Stimulated activated CD8-positive, alpha-beta memory T cell treated with anti-CD3 and anti-CD28 coated beads, Interleukin-7, amount 100 ng/mL, for 1 hour (primary cell): Measurements from ENCODE around the gene SMAD3.
A peak's percentile ranks its signal among the peaks of the same experiment; 100 is the strongest.

ENCODE experiments used
- DNase-seq, 2 donors: peaks; one replicate each; pipeline ENCODE4 v3.0.0-alpha.2; 2020; ENCODE audit warnings: low read depth in 2 of 2

The SMAD3 gene

DNA sequence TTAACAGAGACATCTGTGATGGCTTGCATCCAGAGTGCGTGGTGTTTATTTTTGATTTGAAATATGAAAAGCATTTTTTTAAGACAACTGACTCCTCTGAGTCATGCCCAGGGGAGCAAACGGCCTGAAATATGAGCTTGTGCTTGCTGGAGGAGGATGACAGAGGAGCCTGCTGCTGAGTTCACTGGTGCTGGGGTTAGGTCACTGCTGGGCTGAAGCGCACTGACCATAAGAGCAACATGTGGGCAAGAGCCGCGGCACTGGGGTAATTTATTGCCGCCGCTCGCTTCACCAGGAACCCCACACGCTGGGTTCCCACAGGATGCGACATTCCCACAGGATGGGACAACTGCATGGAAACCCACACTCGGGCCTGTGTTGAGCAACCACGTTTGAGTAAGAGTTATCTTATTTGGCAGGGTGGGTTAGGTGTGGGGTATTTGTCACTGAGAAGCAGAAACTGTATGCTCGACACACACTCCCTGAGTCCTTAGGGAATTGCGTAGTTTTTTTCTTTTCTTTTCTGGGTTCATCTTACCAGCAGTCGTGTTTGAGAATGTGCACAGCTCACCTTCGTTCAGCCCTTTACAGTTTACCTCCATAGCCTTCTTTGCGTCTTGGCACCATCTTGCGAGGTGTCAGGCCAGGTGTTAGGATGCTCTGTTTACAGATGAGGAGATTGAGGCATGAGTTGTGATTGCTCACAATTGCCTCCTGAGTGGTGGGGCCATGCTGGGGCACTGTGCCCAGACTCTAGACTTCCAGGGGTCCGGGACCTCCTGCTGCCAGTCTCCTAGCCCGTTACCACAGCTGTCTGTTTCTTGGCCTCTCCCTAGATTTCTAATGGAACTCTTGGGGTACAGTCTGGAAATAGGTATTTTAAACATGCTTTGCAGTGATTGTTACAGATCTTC, 60.4 kb downstream of the SMAD3 start:
- DNase-seq: no peak

- DNase-seq: no peak
Observed at GRCh38 chr15:67126551-67127330, 61.3 kb downstream of the SMAD3 start.

GRCh38 chr15:67127331-67127664, 61.9 kb downstream of the SMAD3 start:
- no peak for DNase-seq

- DNase-seq: no peak
Observed at GRCh38 chr15:67127965-67128364, 62.6 kb downstream of the SMAD3 start.

GRCh38 chr15:67130166-67130565, 64.8 kb downstream of the SMAD3 start:
- no peak for DNase-seq

DNA sequence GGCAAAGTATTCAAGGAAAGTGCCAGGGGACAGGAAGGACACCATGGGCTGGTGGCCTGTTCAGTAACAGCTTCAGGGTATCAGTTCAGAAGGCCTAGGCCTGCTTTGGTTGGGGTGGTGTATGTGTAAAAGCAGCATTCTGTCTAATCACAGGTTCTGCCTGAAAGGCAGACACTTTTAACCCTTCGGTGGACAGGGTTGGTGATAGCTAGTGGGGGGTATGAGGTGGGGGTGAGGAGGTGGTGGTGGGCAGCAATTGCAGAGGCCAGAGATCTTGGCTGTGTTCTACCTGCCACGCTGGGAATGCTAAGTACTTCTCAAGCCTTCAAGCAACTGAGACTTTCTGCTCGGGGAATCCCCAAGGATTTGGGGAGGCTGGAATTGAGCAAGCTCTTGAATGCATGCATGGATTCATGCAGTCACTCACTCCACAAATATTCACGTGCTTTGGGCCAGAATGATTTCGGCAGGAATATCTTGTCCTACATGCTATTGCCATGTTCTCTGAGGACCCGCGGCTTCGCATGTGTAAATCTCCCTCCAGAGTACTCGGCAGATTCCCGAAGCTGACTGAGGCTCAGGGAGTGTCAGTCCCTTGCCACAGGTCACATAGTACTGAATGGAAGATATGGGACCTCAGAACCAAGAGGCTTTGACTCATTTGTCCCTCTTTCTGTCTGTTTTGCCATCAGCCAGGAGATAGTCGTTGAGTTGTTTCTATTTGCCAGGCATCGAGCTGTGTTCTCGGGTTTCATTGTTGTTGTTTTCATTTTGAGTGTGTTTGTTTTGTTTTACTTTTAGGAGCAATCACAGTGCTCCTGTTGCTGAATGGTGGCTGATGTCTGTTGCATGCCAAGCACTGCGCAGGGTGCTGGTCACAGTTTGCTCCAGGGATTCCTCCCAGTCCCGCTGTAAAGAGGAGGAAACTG, 65.5 kb downstream of the SMAD3 start:
- DNase-seq: no peak

DNA sequence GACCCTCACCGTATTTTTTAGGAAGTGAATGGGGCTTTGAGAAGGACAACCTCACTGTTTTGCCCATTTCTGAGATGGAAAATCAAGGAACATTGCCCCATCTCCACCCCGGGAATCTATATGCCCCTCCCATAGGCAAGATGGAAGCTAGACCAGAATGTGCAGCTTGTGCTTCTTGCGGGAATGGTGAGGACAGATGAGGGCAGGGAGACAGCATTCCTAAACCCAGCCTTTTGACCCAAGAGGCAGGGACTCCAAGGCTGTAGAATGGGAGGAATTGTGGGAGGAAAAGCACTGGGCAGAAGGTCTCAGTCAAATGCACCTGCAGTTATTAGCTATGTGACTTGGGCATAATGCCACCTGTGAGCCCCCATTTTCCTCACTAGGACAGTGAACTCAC, 66.9 kb downstream of the SMAD3 start:
- DNase-seq: no peak

- DNase-seq: no peak
Observed at GRCh38 chr15:67133026-67133425, 67.6 kb downstream of the SMAD3 start.

- no peak for DNase-seq
Observed at GRCh38 chr15:67133738-67134066, 68.3 kb downstream of the SMAD3 start.

DNA sequence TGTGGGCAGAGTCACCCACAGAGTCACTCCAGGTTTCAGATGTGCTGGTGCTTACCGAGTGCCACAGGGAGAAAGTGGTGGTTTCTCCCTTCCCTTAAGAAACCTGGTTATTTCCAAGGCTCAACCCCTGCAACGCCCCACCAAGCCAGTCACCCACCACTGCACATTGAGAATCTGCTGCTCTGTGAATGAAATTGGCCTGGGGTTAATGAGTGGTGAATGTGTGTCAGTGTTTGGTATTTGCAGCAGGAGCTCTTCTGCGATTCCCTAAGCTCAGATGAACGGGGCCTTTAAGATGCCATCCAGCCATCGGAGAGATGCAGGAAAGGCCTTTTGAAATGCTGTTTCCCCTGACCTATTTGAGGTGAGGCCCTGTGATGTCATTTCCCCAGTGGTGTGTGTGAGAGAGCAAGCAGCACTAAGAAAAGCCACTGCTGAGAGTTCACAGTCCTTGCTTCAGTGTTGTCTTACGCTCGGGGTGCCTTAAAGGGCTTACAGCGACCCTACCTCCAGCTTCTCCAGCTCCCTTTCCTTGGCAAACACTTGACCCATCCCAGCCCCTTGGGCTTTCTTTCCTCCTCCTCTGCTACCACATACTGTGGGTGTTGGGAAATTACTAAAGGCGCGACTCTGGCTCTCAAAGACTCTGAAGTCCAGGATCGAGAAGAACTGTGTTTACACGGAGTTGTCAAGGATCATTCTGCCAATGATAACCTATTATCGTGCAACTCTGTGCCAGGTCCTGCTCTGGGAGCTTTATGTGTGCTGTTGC, 68.9 kb downstream of the SMAD3 start:
- peak; percentile 34 for DNase-seq

DNA sequence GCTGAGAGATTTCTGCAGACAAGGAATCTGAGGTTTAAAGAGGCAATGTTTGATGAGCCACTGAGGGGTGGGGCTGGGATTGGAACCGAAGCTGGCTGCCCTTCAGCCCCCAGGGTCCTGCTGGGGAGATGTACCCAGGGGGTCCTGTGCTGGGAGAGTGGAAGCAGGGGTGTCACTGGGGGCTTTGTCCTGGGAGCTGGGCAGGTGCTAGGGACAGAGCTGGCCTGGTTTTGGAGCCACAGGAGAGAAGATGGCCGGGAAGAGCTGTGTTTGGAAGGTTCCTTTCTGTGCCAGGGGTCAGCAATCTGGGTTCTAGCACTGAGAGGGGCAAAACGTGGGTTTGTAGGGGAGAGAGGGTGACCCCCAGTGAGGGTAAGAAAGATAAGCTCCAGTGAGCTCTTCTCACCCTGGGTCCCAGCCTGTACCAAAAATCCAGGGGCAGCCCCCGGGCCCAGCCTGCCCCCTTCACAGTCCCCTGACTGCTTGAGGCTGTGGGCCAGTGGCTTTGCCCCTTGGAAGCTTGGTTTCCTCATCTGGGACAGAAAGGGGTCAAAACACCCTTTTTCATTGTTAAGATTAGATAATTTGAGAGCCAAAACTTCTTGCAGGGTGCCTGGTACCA, 69.6 kb downstream of the SMAD3 start:
- DNase-seq: no peak

- DNase-seq: no peak
Observed at GRCh38 chr15:67135494-67135893, 70.1 kb downstream of the SMAD3 start.

DNA sequence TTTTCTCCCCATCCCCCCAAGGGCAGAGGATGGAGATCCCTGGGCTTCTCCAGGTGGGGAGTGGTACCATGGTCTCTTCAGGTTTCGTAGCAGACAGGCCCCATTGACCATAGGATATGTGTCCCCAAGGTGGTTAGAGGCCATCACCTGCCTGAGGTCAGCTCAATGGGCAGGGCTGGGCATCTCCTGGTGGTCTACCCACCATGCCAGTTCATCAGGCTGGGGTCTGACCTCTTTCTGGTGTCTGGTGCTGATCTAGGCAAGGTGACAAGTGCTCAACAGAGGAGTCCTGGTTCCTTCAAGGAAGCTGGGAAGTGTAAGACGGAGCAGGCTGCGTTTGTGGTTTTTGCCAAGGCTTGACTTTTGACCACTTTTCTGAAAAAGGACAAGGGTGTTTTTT, 71.4 kb downstream of the SMAD3 start:
- DNase-seq: no peak

DNA sequence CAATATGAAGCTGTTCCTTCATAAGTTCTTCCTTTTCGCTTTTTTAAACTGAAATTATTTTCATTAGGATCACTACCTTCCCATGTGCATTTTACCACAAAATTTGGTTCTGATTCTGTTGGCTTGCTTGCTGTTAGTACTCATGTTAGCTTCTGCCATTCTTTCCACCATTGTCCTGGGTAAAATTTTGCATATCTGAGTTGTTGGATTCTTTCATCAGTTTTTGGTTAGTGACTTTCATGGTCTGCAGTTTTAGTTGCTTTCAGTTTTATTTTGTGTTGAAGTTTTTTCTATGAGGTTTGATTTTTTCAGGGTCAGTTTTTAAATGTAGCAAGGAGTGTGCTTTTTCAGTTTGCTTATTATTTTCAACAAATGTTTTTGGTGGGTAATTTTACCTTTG, 71.9 kb downstream of the SMAD3 start:
- DNase-seq: no peak

GRCh38 chr15:67137951-67138848, 72.8 kb downstream of the SMAD3 start:
- DNase-seq: no peak

- no peak for DNase-seq
Observed at GRCh38 chr15:67138891-67139855, 73.8 kb downstream of the SMAD3 start.

DNA sequence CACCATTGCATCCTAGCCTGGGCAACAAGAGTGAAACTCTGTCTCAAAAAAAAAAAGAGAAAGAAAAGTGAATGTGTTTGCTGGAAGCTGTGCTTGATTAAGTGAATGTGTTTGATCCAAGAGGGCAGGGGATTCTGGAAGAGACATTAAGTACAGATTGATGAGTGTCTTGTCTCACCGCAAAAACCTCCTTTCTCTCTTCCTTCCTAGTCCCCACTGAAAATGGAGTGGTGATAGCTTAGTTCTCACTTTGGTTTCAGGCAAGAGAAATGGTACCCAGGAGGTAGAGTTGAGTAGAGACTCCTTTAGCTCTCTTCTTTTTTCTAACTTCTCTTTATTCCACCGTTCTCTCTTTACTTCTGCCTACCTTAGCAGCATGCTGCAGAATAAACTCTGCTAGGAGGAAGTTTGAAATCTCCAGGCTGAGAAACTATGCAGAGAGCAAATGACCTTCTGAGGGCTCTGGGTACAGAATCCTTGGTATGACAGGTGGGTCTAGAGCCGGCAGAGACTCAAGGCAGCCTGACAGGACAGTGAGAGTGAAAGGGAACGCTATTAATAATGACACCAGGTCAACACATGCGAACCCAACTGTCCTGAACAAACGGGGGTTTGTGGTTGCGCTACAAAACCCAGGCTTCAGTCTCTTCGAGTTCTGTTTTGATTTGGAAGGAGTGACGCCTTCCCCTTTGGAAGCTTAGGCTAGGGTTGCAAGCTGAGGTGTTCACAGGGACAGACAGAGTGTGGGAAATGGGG, 74.9 kb downstream of the SMAD3 start:
- no peak for DNase-seq
